ENCODE measurements around the gene AHCYL2.

GRCh38 chr7:129434675-129435318 is 210.0 kb downstream of the AHCYL2 start:
- TF ChIP-seq CTCF (IDR thresholded peaks at IDR 0.05) (no peak), EZH2 (IDR thresholded peaks at IDR 0.05) (no peak)
